NT2/D1 (cell line): Measurements from ENCODE around the gene MIPEP.

ENCODE experiments used
- DNase-seq: peaks from one replicate; pipeline ENCODE4 v3.0.0-alpha.2; 2011; ENCODE audit warnings: low read depth, low spot score
- H3K27me3 ChIP-seq: 2 replicates; pipeline ENCODE4 v1.6.0; 2011; ENCODE audit warnings: mild to moderate bottlenecking; ENCODE audit not compliant: insufficient read length, insufficient read depth
- H3K36me3 ChIP-seq: 2 replicates; pipeline ENCODE4 v1.6.1; 2011; ENCODE audit warnings: mild to moderate bottlenecking, low read length, mixed read lengths; ENCODE audit not compliant: insufficient read depth, insufficient read length
- H3K4me1 ChIP-seq: 2 replicates; pipeline ENCODE4 v1.5.1; 2011; ENCODE audit not compliant: insufficient read depth, insufficient read length
- H3K4me3 ChIP-seq: 2 replicates; pipeline ENCODE4 v1.5.1; 2011; ENCODE audit warnings: low read depth; ENCODE audit not compliant: insufficient read length
- H3K9ac ChIP-seq: 2 replicates; pipeline ENCODE4 v1.6.0; 2011; ENCODE audit warnings: low read depth; ENCODE audit not compliant: insufficient read length
- H3K9me3 ChIP-seq: 2 replicates; pipeline ENCODE4 v1.5.1; 2011; ENCODE audit warnings: mild to moderate bottlenecking, low read length; ENCODE audit not compliant: insufficient read depth
- SUZ12 ChIP-seq: IDR thresholded peaks from 2 replicates; pipeline ENCODE4 v1.6.1; 2011; ENCODE audit not compliant: insufficient read length, insufficient read depth; ENCODE audit errors: extremely low read depth
- YY1 ChIP-seq: IDR thresholded peaks from 2 replicates; pipeline ENCODE4 v1.6.1; 2011; ENCODE audit not compliant: insufficient read length, insufficient read depth
- ZNF274 ChIP-seq: IDR thresholded peaks from 2 replicates; pipeline ENCODE4 v1.6.1; 2011; ENCODE audit warnings: mild to moderate bottlenecking, low read depth, low read length

Gene MIPEP

GRCh38 chr13:23888658-23889614 lies at the start of gene MIPEP:
Gene MIPEP, minus strand, starts transcription at chr13:23889400. Its CDS starts 80 bp downstream, at chr13:23889320.
- peak within 1 kb of the TSS; percentile 89 for H3K9ac ChIP-seq
- H3K36me3 ChIP-seq, result peaks cover 11% of the 10 kb centered on the region
- DNase-seq, result peak; percentile 87
- no peaks in the 10 kb centered on the region for H3K9me3 ChIP-seq
- no peaks in the 10 kb centered on the region for H3K4me1 ChIP-seq
- H3K27me3 ChIP-seq, result no peaks in the 10 kb centered on the region
- peak within 1 kb of the TSS; percentile 90 for H3K4me3 ChIP-seq
- no peak for TF ChIP-seq SUZ12
- TF ChIP-seq YY1, result no peak
- TF ChIP-seq ZNF274, result no peak

DNA sequence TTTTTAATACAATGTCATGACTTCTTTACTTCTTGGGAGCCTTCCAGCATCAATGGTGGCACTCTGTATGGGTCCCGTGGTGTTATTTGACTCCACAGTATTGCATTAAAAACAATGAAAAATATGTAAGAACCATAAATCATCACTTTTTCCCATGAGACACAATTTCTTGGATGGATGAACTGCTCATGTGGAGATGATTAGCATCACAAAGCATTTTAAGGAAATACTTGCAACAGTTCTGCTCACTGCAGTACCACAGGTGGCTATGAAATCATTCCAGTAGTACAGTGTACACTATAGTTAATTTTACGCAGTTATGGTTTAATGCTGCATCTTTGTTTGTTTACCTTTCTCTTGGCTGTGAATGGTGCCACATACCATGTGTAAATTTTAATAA lies 45.3 kb upstream of the MIPEP start:
- no peaks in the 10 kb centered on the region for H3K36me3 ChIP-seq

DNA sequence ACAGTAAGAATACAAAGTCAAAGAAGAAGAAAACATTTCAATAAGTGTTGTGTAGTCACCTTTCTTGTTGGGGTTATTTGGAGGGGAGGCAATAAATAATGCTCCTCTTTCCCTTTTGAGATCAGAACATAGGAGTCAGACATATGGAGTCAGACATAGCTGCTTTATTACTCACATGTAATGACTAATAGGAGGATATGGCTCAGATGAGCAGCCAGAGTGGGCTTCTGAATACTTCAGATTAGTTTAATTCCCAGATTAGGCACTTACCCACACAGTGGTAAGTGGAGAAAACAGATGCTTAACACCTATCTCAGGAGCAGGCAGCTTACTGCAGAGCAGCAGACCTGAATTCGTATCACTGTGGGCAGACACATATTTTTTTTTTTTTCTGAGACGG lies 39.8 kb upstream of the MIPEP start:
- Histone ChIP-seq H3K4me3 (no peak overlapping the region), H3K9ac (no peak overlapping the region), H3K9me3 (no peaks in the 10 kb centered on the region), H3K4me1 (no peaks in the 10 kb centered on the region), H3K27me3 (no peaks in the 10 kb centered on the region), H3K36me3 (no peaks in the 10 kb centered on the region)
- no peak for DNase-seq
- TF ChIP-seq ZNF274, result no peak
- TF ChIP-seq YY1, result no peak
- TF ChIP-seq SUZ12, result no peak

More for the DNA sequence above, 45.3 kb upstream of the MIPEP start:
- no peaks in the 10 kb centered on the region for H3K4me1 ChIP-seq
- DNase-seq, result no peak
- TF ChIP-seq YY1, result no peak
- no peak for TF ChIP-seq ZNF274
- no peak for TF ChIP-seq SUZ12
- H3K27me3 ChIP-seq, result no peaks in the 10 kb centered on the region
- H3K4me3 ChIP-seq, result no peak overlapping the region
- H3K9ac ChIP-seq, result no peak overlapping the region
- H3K9me3 ChIP-seq, result no peaks in the 10 kb centered on the region; the same call in 1 of the 2 replicates

DNA sequence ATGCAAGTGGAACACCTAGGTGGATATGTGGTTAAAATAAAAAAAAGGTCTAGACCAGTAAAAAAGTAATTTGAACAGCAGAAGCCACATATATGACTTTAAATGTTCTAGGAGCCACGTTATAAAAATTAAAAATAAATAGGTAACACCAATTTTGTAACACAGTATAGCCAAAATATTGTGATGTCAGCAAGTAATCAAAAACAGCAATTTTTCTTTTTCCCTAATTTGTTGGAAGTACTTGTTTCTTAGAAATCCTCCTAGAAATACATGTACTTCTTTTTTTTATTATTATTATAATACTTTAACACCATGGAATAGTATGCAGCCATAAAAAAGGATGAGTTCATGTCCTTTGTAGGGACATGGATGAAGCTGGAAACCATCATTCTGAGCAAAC lies 33.8 kb upstream of the MIPEP start:
- no peak for DNase-seq
- TF ChIP-seq YY1 (no peak), SUZ12 (no peak), ZNF274 (no peak)
- H3K27me3 ChIP-seq, result no peaks in the 10 kb centered on the region
- no peaks in the 10 kb centered on the region for H3K9me3 ChIP-seq
- H3K9ac ChIP-seq, result no peak overlapping the region
- no peak overlapping the region for H3K4me3 ChIP-seq
- H3K36me3 ChIP-seq, result no peaks in the 10 kb centered on the region
- peaks cover 2% of the 10 kb centered on the region for H3K4me1 ChIP-seq

DNA sequence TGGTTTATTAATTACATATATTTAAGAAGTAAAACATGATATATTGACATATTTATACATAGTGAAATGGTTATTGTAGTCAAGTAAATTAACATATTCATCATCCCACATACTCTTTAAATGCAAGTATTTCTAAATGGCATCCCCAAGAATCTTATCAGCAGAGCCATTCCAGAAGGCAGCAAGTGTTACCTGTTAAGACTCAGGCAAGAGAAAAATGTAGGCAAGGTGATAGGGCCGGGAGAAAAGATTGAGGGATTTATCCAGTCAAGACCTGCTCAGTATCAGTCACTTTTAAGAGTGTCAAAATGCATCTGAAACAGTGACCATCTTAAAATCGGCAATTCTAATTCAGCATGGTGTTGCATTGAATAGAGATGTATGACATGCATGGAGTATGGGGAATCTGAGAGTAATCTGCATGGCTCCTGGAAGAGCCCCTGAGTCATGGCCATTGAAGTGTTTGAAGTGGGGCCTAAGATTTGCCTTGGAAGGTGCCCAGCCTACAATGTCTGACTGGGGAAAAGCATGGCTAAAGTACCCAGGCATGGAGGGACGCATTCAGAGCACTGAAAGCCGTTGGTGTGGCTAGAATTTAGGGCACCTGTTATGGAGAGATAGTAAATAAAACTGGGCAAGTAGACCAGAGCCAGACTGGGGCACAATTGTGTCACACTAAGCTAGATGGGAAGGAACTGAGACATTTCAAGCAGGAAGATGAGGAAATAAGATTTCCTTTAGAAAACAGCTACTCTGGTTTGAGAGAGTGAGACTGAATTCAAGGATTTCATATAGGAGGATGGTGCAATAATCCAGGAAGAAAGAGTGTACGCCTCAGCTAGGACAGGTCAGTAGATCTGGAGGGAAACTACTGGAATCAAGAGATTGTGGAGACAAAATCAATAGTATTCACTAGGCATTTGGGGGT lies 33.1 kb upstream of the MIPEP start:
- DNase-seq, result no peak
- Histone ChIP-seq H3K4me3 (no peak overlapping the region), H3K9me3 (no peaks in the 10 kb centered on the region), H3K27me3 (no peaks in the 10 kb centered on the region), H3K36me3 (no peaks in the 10 kb centered on the region), H3K9ac (no peak overlapping the region), H3K4me1 (peaks cover 2% of the 10 kb centered on the region)
- no peak for TF ChIP-seq YY1
- TF ChIP-seq ZNF274, result no peak
- no peak for TF ChIP-seq SUZ12

DNA sequence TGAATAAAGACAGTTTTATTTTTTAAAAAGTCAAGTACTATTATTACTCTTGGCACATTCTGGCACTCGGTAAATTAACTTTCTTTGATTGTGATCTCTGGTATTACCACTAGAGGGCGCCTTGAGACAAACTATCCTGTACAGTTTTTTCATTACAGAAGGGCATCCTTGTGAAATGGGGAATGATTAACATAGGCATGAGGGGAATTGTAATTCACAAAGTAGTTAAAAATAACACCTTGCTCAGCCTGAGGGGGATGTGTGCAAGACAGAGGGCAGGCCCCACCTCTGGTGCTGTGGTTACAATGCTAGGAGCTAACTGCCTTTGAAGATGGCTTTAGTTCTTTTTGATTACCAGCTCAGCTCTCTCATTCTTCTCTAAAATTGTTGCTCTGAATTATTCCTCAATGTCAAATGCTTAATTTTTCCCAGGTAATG lies 32.3 kb upstream of the MIPEP start:
- TF ChIP-seq ZNF274, result no peak
- no peak for TF ChIP-seq YY1
- TF ChIP-seq SUZ12, result no peak
- no peaks in the 10 kb centered on the region for H3K9me3 ChIP-seq
- peak overlapping the region; percentile 36 for H3K9ac ChIP-seq
- H3K4me1 ChIP-seq, result peaks cover 2% of the 10 kb centered on the region
- no peaks in the 10 kb centered on the region for H3K36me3 ChIP-seq
- peak; percentile 74 for DNase-seq
- no peak overlapping the region for H3K4me3 ChIP-seq
- no peaks in the 10 kb centered on the region for H3K27me3 ChIP-seq
